DND-41 (cell line): Measurements from ENCODE around the gene RABGAP1.

Source experiments
- ATAC-seq: fragments of 200-7000 bp; cut with Tn5 transposase; 3 replicates; pipeline ENCODE4 v1.9.1; 2021; ENCODE audit warnings: low read depth; ENCODE audit not compliant: insufficient read depth
- DNase-seq: peaks from one replicate; pipeline ENCODE4 v3.0.0-alpha.2; 2020
- H2AFZ ChIP-seq: 2 replicates; pipeline ENCODE4 v1.6.0; 2012; ENCODE audit warnings: low read depth, low read length
- H3K27ac ChIP-seq: 2 replicates; pipeline ENCODE4 v1.5.1; 2012; ENCODE audit warnings: low read length, inconsistent platforms
- H3K27me3 ChIP-seq: fragments of 200-600 bp; sonication (generic); 2 replicates; pipeline ENCODE4 v1.6.0; 2012; ENCODE audit warnings: low read length, mild to moderate bottlenecking, inconsistent platforms; ENCODE audit not compliant: insufficient read depth, poor library complexity
- H3K36me3 ChIP-seq: 2 replicates; pipeline ENCODE4 v1.5.1; 2012; ENCODE audit warnings: low read length, inconsistent platforms; ENCODE audit not compliant: insufficient read depth
- H3K4me1 ChIP-seq: 2 replicates; pipeline ENCODE4 v1.5.1; 2012; ENCODE audit warnings: mild to moderate bottlenecking, low read length; ENCODE audit not compliant: insufficient read depth
- H3K4me2 ChIP-seq: 2 replicates; pipeline ENCODE4 v1.6.0; 2012; ENCODE audit warnings: mild to moderate bottlenecking, moderate library complexity, low read length, inconsistent platforms; ENCODE audit not compliant: insufficient read depth
- H3K4me3 ChIP-seq, 2 experiments: fragments of 200-600 bp in 1 of 2; shearing (Covaris generic) in 1 of 2; 2 replicates each; pipeline ENCODE4 v1.5.1; 2012 to 2016; ENCODE audit warnings: inconsistent platforms in 2 of 2, low read length in 2 of 2, mild to moderate bottlenecking in 2 of 2, low read depth in 1 of 2, moderate library complexity in 1 of 2
- H3K79me2 ChIP-seq: 2 replicates; pipeline ENCODE4 v1.6.0; 2012; ENCODE audit warnings: low read length, inconsistent platforms; ENCODE audit not compliant: insufficient read depth
- H3K9ac ChIP-seq: 2 replicates; pipeline ENCODE4 v1.6.0; 2012; ENCODE audit warnings: low read depth, mild to moderate bottlenecking, inconsistent platforms, low read length, moderate library complexity
- H3K9me3 ChIP-seq: 2 replicates; pipeline ENCODE4 v1.5.1; 2012; ENCODE audit warnings: low read length, moderate library complexity, mild to moderate bottlenecking, inconsistent platforms; ENCODE audit not compliant: insufficient read depth, severe bottlenecking
- H4K20me1 ChIP-seq: 2 replicates; pipeline ENCODE4 v1.6.0; 2012; ENCODE audit warnings: low read length; ENCODE audit not compliant: insufficient read depth
- EZH2 ChIP-seq: IDR thresholded peaks from 3 replicates; pipeline ENCODE4 v1.6.1; 2012; ENCODE audit warnings: borderline replicate concordance, low read depth, mild to moderate bottlenecking, moderate library complexity, low read length, inconsistent platforms; ENCODE audit not compliant: severe bottlenecking
- TF ChIP-seq, protein P1 (sequence below): IDR thresholded peaks from 2 replicates; pipeline ENCODE4 v1.5.1; 2012; ENCODE audit warnings: borderline replicate concordance, low read length, moderate library complexity, mild to moderate bottlenecking; ENCODE audit not compliant: poor library complexity, severe bottlenecking; ENCODE audit errors: extremely low read depth

The RABGAP1 gene

DNA sequence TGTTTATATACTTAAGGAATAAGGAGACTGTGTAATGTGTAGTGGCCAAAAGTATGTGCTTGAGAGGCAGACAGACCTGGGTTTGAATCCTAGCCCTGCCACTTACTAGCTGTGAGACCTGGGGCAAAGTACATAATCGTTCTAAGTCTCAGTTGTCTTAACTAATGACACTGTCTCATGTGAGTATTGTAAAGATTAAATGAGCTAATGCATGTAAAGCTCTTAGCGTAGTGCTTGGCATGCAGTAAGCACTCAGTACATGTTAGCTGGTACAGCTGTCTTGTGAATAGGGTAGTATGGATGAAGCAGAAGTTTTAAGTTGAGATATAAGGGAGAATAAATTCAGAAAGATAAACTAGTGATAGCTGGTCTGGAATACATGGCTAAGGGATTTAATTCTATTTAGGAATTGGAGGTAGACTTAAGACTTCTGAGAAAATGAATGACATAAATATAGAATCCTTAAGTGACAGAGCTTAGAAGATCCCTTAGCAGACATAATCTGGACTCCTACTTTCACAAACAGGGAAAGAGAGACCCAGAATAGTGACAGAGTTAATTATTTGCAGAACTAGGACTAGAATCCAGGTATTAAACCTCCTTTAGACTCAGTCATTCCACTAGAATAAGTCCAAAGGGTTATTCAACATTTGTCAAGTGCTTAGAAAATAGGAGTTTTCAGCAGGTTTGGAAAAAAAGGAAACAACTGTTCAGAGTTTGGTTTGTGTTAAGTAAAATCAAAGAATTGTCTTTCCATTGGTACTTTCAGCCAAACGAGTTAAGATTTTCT is 105.8 kb downstream of the RABGAP1 start:
- DNase-seq (no peak), ATAC-seq (no peak)
- TF ChIP-seq, protein P1, sequence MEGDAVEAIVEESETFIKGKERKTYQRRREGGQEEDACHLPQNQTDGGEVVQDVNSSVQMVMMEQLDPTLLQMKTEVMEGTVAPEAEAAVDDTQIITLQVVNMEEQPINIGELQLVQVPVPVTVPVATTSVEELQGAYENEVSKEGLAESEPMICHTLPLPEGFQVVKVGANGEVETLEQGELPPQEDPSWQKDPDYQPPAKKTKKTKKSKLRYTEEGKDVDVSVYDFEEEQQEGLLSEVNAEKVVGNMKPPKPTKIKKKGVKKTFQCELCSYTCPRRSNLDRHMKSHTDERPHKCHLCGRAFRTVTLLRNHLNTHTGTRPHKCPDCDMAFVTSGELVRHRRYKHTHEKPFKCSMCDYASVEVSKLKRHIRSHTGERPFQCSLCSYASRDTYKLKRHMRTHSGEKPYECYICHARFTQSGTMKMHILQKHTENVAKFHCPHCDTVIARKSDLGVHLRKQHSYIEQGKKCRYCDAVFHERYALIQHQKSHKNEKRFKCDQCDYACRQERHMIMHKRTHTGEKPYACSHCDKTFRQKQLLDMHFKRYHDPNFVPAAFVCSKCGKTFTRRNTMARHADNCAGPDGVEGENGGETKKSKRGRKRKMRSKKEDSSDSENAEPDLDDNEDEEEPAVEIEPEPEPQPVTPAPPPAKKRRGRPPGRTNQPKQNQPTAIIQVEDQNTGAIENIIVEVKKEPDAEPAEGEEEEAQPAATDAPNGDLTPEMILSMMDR = no peak
- no peak for TF ChIP-seq EZH2
- Histone ChIP-seq H2AFZ (no peak overlapping the region), H4K20me1 (no peaks in the 10 kb centered on the region), H3K9me3 (no peaks in the 10 kb centered on the region), H3K36me3 (peaks cover 3% of the 10 kb centered on the region; the same call in 1 of the 2 replicates), H3K4me3 (no peak overlapping the region), H3K9ac (no peak overlapping the region), H3K27ac (no peak overlapping the region), H3K79me2 (no peaks in the 10 kb centered on the region), H3K4me1 (no peaks in the 10 kb centered on the region), H3K27me3 (no peaks in the 10 kb centered on the region), H3K4me2 (no peak overlapping the region)

DNA sequence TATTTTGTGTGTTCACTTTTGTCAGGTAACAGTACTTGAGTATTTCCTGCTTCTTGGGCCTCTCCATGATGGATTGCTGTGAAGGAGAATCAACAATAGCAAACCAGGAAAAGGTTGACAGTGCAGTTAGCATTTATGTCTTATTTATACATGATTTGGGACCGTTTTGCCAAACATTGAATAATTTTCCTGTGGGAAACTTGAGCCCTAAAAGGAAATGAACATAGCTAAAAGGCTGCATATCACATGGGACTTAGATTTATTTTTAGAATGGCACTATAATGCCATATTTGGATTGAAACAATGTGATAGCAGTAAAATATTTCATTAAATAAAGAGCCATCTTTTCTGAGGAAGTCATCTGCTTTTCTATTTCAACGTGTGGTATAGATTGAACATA is 107.9 kb downstream of the RABGAP1 start:
- Histone ChIP-seq H3K4me2 (no peak overlapping the region), H3K79me2 (no peaks in the 10 kb centered on the region), H3K27me3 (no peaks in the 10 kb centered on the region), H3K4me3 (no peak overlapping the region), H3K9me3 (no peaks in the 10 kb centered on the region), H4K20me1 (no peaks in the 10 kb centered on the region), H3K4me1 (no peaks in the 10 kb centered on the region), H3K9ac (no peak overlapping the region), H3K36me3 (peaks cover 3% of the 10 kb centered on the region; the same call in 1 of the 2 replicates), H2AFZ (no peak overlapping the region), H3K27ac (no peak overlapping the region)
- no peak for TF ChIP-seq EZH2
- TF ChIP-seq, protein P1 = no peak
- ATAC-seq = no peak
- no peak for DNase-seq

DNA sequence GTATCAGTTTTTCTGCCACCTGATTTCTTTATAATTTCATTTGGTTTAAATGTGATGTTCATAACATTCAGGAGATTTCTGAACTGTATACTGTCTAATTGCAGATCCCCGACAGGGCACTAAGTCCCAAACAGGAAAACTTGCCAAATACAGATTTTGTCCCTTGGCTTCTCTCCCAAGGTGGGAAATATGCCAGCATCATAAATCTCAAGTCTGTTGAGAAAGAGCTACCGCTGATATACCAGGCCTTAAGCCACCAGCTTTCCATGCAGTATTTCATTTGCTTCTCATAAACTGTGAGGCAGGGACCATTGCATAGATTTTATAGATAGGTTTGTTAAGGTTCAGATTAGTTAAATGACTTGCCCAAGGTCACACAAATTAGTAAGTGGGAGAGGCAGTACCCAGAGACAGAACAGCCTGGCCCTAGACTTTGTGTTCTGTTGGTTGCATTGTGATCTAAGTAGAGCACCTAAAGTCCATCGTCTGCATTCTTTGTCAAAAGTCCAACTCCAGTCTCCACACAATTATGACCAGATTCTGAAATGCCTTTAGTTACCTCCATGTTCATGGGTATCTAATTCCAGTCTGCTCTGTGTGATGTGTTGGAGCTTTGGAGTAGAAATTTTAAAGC is 108.9 kb downstream of the RABGAP1 start:
- DNase-seq (no peak), ATAC-seq (no peak)
- H3K4me3 ChIP-seq = no peak overlapping the region
- TF ChIP-seq, protein P1 = no peak
- no peak for TF ChIP-seq EZH2
- no peak overlapping the region for H3K27ac ChIP-seq
- H3K4me2 ChIP-seq = no peak overlapping the region
- H3K4me1 ChIP-seq = no peaks in the 10 kb centered on the region
- H2AFZ ChIP-seq = no peak overlapping the region
- H3K27me3 ChIP-seq = no peaks in the 10 kb centered on the region
- no peaks in the 10 kb centered on the region for H3K9me3 ChIP-seq
- no peak overlapping the region for H3K9ac ChIP-seq
- no peaks in the 10 kb centered on the region for H4K20me1 ChIP-seq
- H3K79me2 ChIP-seq = no peaks in the 10 kb centered on the region
- H3K36me3 ChIP-seq = peaks cover 6% of the 10 kb centered on the region; the same call in 1 of the 2 replicates
